Measurements from ENCODE around the gene ASB1. TPM values are rescaled to one million over a fixed set of nuclear protein-coding genes. Genes with fewer than 3 reads are reported as not detected.

ASB1 gene
- polyA plus RNA-seq, 1 of the 3 experiments (the other 2 are of a cell fraction) = 33.3 TPM

DNA sequence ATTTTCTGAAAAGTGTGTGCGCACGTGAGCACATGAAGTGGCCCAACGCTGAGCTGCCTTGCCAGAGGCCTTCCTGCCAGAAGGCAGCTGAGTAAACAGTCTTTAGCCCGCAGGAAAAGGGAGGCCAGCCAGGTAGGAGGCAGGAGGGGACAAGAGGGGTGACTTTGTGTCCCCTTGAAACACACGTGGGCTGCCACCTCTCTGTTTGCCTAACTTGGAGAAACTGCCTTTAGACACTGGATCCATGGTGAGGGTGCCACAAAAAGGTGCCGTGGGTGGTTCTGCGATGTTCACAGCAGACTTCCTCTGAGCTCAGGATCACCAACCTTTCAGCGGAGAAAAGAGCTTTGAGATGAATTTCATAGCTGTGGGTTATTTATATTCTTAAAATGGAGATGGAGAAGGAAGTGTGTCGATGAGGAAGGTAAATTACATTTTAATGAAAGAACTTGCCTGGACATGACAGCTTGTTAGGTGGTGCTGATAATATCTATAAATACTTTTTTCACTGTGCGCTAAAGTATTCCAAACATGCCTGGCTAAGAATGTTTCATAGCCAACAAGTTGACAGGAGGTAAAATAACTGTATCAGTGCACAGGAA lies 36.6 kb upstream of the ASB1 start:
- Histone ChIP-seq H2AFZ (ENCODE audit: low read depth) (no peak overlapping the region), H3K36me3 (replicated peaks in 1 of 2; ENCODE audit: control insufficient read depth in 1 of 2, insufficient read depth in 2 of 2, low read length in 1 of 2) (peaks cover 0 to 4% of the 10 kb centered on the region in 2 experiments), H3K9ac (no peak overlapping the region), H3F3A (replicated peaks; ENCODE audit: insufficient read depth) (no peaks in the 10 kb centered on the region), H3K4me1 (ENCODE audit: control insufficient read depth in 1 of 2, insufficient read depth in 2 of 2, low read depth in 1 of 2, low read length in 1 of 2) (peaks cover 3 to 4% of the 10 kb centered on the region in 2 experiments; a peak in 2 of 4 replicates), H4K20me1 (ENCODE audit: insufficient read depth) (no peaks in the 10 kb centered on the region), H3K4me2 (no peak overlapping the region), H3K79me2 (ENCODE audit: insufficient read depth) (no peaks in the 10 kb centered on the region), H3K27ac (ENCODE audit: low read depth in 2 of 2, low read length in 1 of 2) (peak overlapping the region in 1 of 2 experiments; percentile 75; a peak in 1 of 4 replicates), H3K27me3 (ENCODE audit: insufficient read depth) (no peaks in the 10 kb centered on the region), H3K4me3 (ENCODE audit: low read depth in 2 of 2, low read length in 1 of 2) (no peak overlapping the region), H3K9me3 (no peaks in the 10 kb centered on the region), H3K9me2 (no peaks in the 10 kb centered on the region)
- 91% methylated on average over 10 of the region's 10 CpGs for WGBS (ENCODE audit: low lambda C conversion rate)
- ChIA-PET CTCF (interaction anchor here (1.0 to 1.9 kb wide), 2 partner anchors 10 to 19 kb away, joined by 3 to 6 read pairs; no protein-coding TSS in a partner anchor), POLR2A (no interaction called here)
- DNase-seq = no peak
- TF ChIP-seq GABPA (IDR thresholded peaks at IDR 0.05; ENCODE audit: low read depth) = no peak
- TF ChIP-seq MEF2A (IDR thresholded peaks at IDR 0.05; ENCODE audit: borderline replicate concordance, low read depth) = peak; percentile 32; the same call in 1 of the 2 replicates

DNA sequence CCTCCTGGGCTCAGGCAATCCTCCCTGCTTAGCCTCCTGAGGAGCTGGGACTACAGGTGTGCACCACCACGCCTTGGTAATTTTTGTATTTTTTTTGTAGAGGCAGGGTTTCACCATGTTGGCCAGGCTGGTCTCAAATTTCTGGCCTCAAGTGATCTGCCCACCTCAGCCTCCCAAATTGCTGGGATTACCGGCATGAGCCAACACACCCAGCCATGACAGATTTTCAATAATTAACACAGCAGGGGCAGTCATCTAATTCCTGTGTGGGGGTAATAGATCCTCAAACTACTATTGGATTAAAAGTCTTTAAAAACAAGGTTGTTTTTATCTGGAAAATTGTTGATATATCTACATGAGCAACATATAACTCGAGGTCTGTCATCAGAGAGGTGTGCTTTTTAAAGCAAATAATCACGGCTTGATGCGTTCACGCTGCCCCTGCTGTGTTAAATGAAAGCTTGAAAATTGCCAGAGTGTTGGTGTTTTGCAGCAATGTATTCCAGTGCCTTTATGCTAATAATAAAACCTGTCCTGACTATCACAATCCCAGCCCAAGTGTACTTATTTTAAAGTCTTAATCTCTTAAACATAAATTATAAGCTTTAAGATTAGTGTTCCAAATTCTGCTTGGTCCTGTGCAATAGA lies 35.6 kb upstream of the ASB1 start:
- ChIA-PET CTCF (interaction anchor here (1.1 to 1.9 kb wide), 3 partner anchors 9 to 394 kb away, joined by 3 to 6 read pairs (median 5); no protein-coding TSS in a partner anchor), POLR2A (no interaction called here)
- 93% methylated on average over 6 of the region's 6 CpGs for WGBS (ENCODE audit: low lambda C conversion rate)
- Histone ChIP-seq H3K27me3 (ENCODE audit: insufficient read depth) (no peaks in the 10 kb centered on the region), H3K36me3 (replicated peaks in 1 of 2; ENCODE audit: control insufficient read depth in 1 of 2, insufficient read depth in 2 of 2, low read length in 1 of 2) (peaks cover 0 to 4% of the 10 kb centered on the region in 2 experiments), H3K9me2 (no peaks in the 10 kb centered on the region), H4K20me1 (ENCODE audit: insufficient read depth) (no peaks in the 10 kb centered on the region), H3K9ac (no peak overlapping the region), H3K79me2 (ENCODE audit: insufficient read depth) (no peaks in the 10 kb centered on the region), H3K4me2 (no peak overlapping the region), H3K4me1 (ENCODE audit: control insufficient read depth in 1 of 2, insufficient read depth in 2 of 2, low read depth in 1 of 2, low read length in 1 of 2) (peaks cover 3 to 4% of the 10 kb centered on the region in 2 experiments; a peak in 2 of 4 replicates), H2AFZ (ENCODE audit: low read depth) (no peak overlapping the region), H3K9me3 (no peaks in the 10 kb centered on the region), H3K4me3 (ENCODE audit: low read depth in 2 of 2, low read length in 1 of 2) (no peak overlapping the region), H3F3A (replicated peaks; ENCODE audit: insufficient read depth) (no peaks in the 10 kb centered on the region), H3K27ac (ENCODE audit: low read depth in 2 of 2, low read length in 1 of 2) (no peak overlapping the region; a peak in 1 of 4 replicates)
- DNase-seq = no peak
- TF ChIP-seq RCOR1 (IDR thresholded peaks at IDR 0.05; ENCODE audit: low read length) (no peak), CHD2 (IDR thresholded peaks at IDR 0.05; ENCODE audit: low read length, partially characterized antibody) (no peak), SMC3 (IDR thresholded peaks at IDR 0.05; ENCODE audit: low read depth, low read length) (no peak), TEAD4 (IDR thresholded peaks at IDR 0.05; ENCODE audit: borderline replicate concordance, insufficient read depth) (no peak), MEF2A (IDR thresholded peaks at IDR 0.05; ENCODE audit: borderline replicate concordance, low read depth) (no peak), RAD21 (IDR thresholded peaks at IDR 0.05; ENCODE audit: low read length) (no peak), EZH2phosphoT487 (IDR thresholded peaks at IDR 0.05; ENCODE audit: borderline replicate concordance, low read depth) (no peak), NFIC (IDR thresholded peaks at IDR 0.05; ENCODE audit: borderline replicate concordance) (no peak), TCF12 (IDR thresholded peaks at IDR 0.05) (no peak), JUND (IDR thresholded peaks at IDR 0.05) (no peak), FOXM1 (IDR thresholded peaks at IDR 0.05; ENCODE audit: low read depth) (no peak), ELF1 (IDR thresholded peaks at IDR 0.05) (no peak)
- TF ChIP-seq, protein P1, sequence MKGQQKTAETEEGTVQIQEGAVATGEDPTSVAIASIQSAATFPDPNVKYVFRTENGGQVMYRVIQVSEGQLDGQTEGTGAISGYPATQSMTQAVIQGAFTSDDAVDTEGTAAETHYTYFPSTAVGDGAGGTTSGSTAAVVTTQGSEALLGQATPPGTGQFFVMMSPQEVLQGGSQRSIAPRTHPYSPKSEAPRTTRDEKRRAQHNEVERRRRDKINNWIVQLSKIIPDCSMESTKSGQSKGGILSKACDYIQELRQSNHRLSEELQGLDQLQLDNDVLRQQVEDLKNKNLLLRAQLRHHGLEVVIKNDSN (IDR thresholded peaks at IDR 0.05; ENCODE audit: borderline replicate concordance, low read depth) = no peak
- TF ChIP-seq, protein P2, sequence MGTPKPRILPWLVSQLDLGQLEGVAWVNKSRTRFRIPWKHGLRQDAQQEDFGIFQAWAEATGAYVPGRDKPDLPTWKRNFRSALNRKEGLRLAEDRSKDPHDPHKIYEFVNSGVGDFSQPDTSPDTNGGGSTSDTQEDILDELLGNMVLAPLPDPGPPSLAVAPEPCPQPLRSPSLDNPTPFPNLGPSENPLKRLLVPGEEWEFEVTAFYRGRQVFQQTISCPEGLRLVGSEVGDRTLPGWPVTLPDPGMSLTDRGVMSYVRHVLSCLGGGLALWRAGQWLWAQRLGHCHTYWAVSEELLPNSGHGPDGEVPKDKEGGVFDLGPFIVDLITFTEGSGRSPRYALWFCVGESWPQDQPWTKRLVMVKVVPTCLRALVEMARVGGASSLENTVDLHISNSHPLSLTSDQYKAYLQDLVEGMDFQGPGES (IDR thresholded peaks at IDR 0.05; ENCODE audit: low read depth, low read length) = no peak
- TF ChIP-seq, protein P3, sequence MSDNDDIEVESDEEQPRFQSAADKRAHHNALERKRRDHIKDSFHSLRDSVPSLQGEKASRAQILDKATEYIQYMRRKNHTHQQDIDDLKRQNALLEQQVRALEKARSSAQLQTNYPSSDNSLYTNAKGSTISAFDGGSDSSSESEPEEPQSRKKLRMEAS (IDR thresholded peaks at IDR 0.05; ENCODE audit: low read depth) = no peak
- TF ChIP-seq, protein P4, sequence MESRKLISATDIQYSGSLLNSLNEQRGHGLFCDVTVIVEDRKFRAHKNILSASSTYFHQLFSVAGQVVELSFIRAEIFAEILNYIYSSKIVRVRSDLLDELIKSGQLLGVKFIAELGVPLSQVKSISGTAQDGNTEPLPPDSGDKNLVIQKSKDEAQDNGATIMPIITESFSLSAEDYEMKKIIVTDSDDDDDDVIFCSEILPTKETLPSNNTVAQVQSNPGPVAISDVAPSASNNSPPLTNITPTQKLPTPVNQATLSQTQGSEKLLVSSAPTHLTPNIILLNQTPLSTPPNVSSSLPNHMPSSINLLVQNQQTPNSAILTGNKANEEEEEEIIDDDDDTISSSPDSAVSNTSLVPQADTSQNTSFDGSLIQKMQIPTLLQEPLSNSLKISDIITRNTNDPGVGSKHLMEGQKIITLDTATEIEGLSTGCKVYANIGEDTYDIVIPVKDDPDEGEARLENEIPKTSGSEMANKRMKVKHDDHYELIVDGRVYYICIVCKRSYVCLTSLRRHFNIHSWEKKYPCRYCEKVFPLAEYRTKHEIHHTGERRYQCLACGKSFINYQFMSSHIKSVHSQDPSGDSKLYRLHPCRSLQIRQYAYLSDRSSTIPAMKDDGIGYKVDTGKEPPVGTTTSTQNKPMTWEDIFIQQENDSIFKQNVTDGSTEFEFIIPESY (IDR thresholded peaks at IDR 0.05; ENCODE audit: borderline replicate concordance, low read depth) = no peak
- TF ChIP-seq, protein P5, sequence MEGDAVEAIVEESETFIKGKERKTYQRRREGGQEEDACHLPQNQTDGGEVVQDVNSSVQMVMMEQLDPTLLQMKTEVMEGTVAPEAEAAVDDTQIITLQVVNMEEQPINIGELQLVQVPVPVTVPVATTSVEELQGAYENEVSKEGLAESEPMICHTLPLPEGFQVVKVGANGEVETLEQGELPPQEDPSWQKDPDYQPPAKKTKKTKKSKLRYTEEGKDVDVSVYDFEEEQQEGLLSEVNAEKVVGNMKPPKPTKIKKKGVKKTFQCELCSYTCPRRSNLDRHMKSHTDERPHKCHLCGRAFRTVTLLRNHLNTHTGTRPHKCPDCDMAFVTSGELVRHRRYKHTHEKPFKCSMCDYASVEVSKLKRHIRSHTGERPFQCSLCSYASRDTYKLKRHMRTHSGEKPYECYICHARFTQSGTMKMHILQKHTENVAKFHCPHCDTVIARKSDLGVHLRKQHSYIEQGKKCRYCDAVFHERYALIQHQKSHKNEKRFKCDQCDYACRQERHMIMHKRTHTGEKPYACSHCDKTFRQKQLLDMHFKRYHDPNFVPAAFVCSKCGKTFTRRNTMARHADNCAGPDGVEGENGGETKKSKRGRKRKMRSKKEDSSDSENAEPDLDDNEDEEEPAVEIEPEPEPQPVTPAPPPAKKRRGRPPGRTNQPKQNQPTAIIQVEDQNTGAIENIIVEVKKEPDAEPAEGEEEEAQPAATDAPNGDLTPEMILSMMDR (IDR thresholded peaks at IDR 0.05) = no peak

Measured in SK-N-SH (cell line).